GM18868 (cell line): ENCODE measurements around the gene CNN2.

ENCODE experiments used
- ATAC-seq: cut with Tn5 transposase; IDR thresholded peaks from one replicate; pipeline ENCODE4 v1.9.1; 2021; ENCODE audit warnings: mild to moderate bottlenecking, moderate library complexity; ENCODE audit not compliant: unreplicated experiment

The CNN2 gene

GRCh38 chr19:1047696-1048147 is 21.3 kb downstream of the CNN2 start:
- no peak for ATAC-seq

- ATAC-seq, result no peak
These were observed 22.7 kb downstream of the CNN2 start for GRCh38 chr19:1049106-1049505.

- ATAC-seq, result no peak
These were observed 23.4 kb downstream of the CNN2 start for GRCh38 chr19:1049800-1050199.

- no peak for ATAC-seq
These were observed 24.8 kb downstream of the CNN2 start for GRCh38 chr19:1050989-1051788.

- no peak for ATAC-seq
These were observed 25.4 kb downstream of the CNN2 start for GRCh38 chr19:1051791-1052190.

- ATAC-seq, result no peak
These were observed 26.1 kb downstream of the CNN2 start for GRCh38 chr19:1052349-1052975.

GRCh38 chr19:1053176-1054101 is 27.0 kb downstream of the CNN2 start:
- ATAC-seq, result no peak

- no peak for ATAC-seq
These were observed 28.0 kb downstream of the CNN2 start for GRCh38 chr19:1054102-1055027.

GRCh38 chr19:1055028-1055425 is 28.6 kb downstream of the CNN2 start:
- ATAC-seq, result no peak

GRCh38 chr19:1055886-1056620 is 29.6 kb downstream of the CNN2 start:
- ATAC-seq, result no peak

- no peak for ATAC-seq
These were observed 30.9 kb downstream of the CNN2 start for GRCh38 chr19:1057176-1057855.

GRCh38 chr19:1058112-1058511 is 31.7 kb downstream of the CNN2 start:
- ATAC-seq, result no peak

GRCh38 chr19:1060689-1061088 is 34.3 kb downstream of the CNN2 start:
- ATAC-seq, result no peak

GRCh38 chr19:1061987-1062386 is 35.6 kb downstream of the CNN2 start:
- no peak for ATAC-seq

- no peak for ATAC-seq
These were observed 36.1 kb downstream of the CNN2 start for GRCh38 chr19:1062387-1063029.

- no peak for ATAC-seq
These were observed 36.9 kb downstream of the CNN2 start for GRCh38 chr19:1063030-1063908.

- no peak for ATAC-seq
These were observed 37.7 kb downstream of the CNN2 start for GRCh38 chr19:1063909-1064660.
